ENCODE results near the gene PDGFD. TPM values are rescaled to one million over a fixed set of nuclear protein-coding genes. Genes with fewer than 3 reads are reported as not detected.
A peak's percentile ranks its signal among the peaks of the same experiment; 100 is the strongest.

PDGFD gene
- polyA plus RNA-seq, 1 of the 3 experiments (the other 2 are of a cell fraction), result 4.8 TPM

DNA sequence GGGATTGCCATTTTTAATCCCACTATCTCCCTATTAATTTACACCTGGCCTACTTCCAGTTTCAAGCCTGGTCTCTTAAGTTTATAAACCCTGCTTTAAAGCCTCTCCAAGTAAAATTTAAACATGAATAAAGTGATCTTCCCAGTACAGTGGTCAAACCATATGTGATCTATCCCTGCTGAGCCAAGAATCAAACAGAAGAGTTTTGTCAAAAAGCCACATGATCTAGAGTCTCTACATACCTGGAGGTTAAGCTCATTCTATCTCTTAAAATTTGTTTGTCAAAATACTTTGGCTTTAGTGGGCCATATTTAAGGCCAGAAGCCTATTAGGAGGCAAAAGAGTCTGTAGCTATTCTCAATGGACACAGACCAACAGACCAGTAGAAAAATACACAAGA is 170.4 kb downstream of the PDGFD start:
- H3K9me2 ChIP-seq, result no peaks in the 10 kb centered on the region
- H3K4me2 ChIP-seq, result no peak overlapping the region
- TF ChIP-seq REST (IDR thresholded peaks at IDR 0.05; ENCODE audit: low read depth, low read length) (no peak), ZBTB33 (IDR thresholded peaks at IDR 0.05; ENCODE audit: borderline replicate concordance, low read depth) (no peak), PBX3 (IDR thresholded peaks at IDR 0.05) (no peak), TCF12 (IDR thresholded peaks at IDR 0.05) (no peak; the same call in 1 of the 2 replicates), FOXM1 (IDR thresholded peaks at IDR 0.05; ENCODE audit: low read depth) (no peak), EZH2phosphoT487 (IDR thresholded peaks at IDR 0.05; ENCODE audit: borderline replicate concordance, low read depth) (no peak)
- no peaks in the 10 kb centered on the region for H3K27me3 ChIP-seq (ENCODE audit: insufficient read depth)
- H4K20me1 ChIP-seq (ENCODE audit: insufficient read depth), result no peaks in the 10 kb centered on the region
- POLR2A ChIA-PET, result no interaction called here
- no peaks in the 10 kb centered on the region for H3K79me2 ChIP-seq (ENCODE audit: insufficient read depth)
- H2AFZ ChIP-seq (ENCODE audit: low read depth), result no peak overlapping the region
- H3K4me1 ChIP-seq (ENCODE audit: control insufficient read depth in 1 of 2, insufficient read depth in 2 of 2, low read depth in 1 of 2, low read length in 1 of 2), result peaks cover 0 to 2% of the 10 kb centered on the region in 2 experiments; a peak in 2 of 4 replicates
- CTCF ChIA-PET, result no interaction called here
- H3F3A ChIP-seq (replicated peaks; ENCODE audit: insufficient read depth), result no peaks in the 10 kb centered on the region
- no peak overlapping the region for H3K4me3 ChIP-seq (ENCODE audit: low read depth in 2 of 2, low read length in 1 of 2)
- no peaks in the 10 kb centered on the region for H3K9me3 ChIP-seq
- DNase-seq, result no peak
- no peaks in the 10 kb centered on the region for H3K36me3 ChIP-seq (replicated peaks in 1 of 2; ENCODE audit: control insufficient read depth in 1 of 2, insufficient read depth in 2 of 2, low read length in 1 of 2)
- H3K9ac ChIP-seq, result no peak overlapping the region
- 0 out of 4 replicates have a peak overlapping the region, but pooled peaks of 1 of the 2 experiments have one; percentile 8 for H3K27ac ChIP-seq (ENCODE audit: low read depth in 2 of 2, low read length in 1 of 2)

- no peak overlapping the region for H3K27ac ChIP-seq (ENCODE audit: low read depth in 2 of 2, low read length in 1 of 2)
- no peak overlapping the region for H3K9ac ChIP-seq
- DNase-seq, result no peak
- ChIA-PET POLR2A (no interaction called here), CTCF (no interaction called here)
- no peaks in the 10 kb centered on the region for H3K9me3 ChIP-seq
- no peak for TF ChIP-seq IRF3 (IDR thresholded peaks at IDR 0.05; ENCODE audit: low read depth, low read length)
- TF ChIP-seq MXI1 (IDR thresholded peaks at IDR 0.05; ENCODE audit: low read depth, low read length), result no peak
- no peak for TF ChIP-seq YY1 (IDR thresholded peaks at IDR 0.05; ENCODE audit: low read depth)
- no peak for TF ChIP-seq RFX5 (IDR thresholded peaks at IDR 0.05; ENCODE audit: low read length)
- TF ChIP-seq MEF2A (IDR thresholded peaks at IDR 0.05; ENCODE audit: borderline replicate concordance, low read depth), result no peak
- no peak overlapping the region for H3K4me3 ChIP-seq (ENCODE audit: low read depth in 2 of 2, low read length in 1 of 2)
- H3K36me3 ChIP-seq (replicated peaks in 1 of 2; ENCODE audit: control insufficient read depth in 1 of 2, insufficient read depth in 2 of 2, low read length in 1 of 2), result no peaks in the 10 kb centered on the region
- no peaks in the 10 kb centered on the region for H3K27me3 ChIP-seq (ENCODE audit: insufficient read depth)
- H3K4me2 ChIP-seq, result no peak overlapping the region
- peaks cover 0 to 6% of the 10 kb centered on the region in 2 experiments; a peak in 1 of 4 replicates for H3K4me1 ChIP-seq (ENCODE audit: control insufficient read depth in 1 of 2, insufficient read depth in 2 of 2, low read depth in 1 of 2, low read length in 1 of 2)
- H2AFZ ChIP-seq (ENCODE audit: low read depth), result no peak overlapping the region
- no peaks in the 10 kb centered on the region for H4K20me1 ChIP-seq (ENCODE audit: insufficient read depth)
- no peaks in the 10 kb centered on the region for H3F3A ChIP-seq (replicated peaks; ENCODE audit: insufficient read depth)
- H3K79me2 ChIP-seq (ENCODE audit: insufficient read depth), result no peaks in the 10 kb centered on the region
- 91% methylated on average over 4 of the region's 4 CpGs for WGBS (ENCODE audit: low lambda C conversion rate)
- H3K9me2 ChIP-seq, result no peaks in the 10 kb centered on the region
These were observed 175.4 kb downstream of the PDGFD start for GRCh38 chr11:103988595-103988969.
